ENCODE results near the gene LDLRAD4. TPM values are rescaled to one million over a fixed set of nuclear protein-coding genes. Genes with fewer than 3 reads are reported as not detected.

The LDLRAD4 gene
- total and polyA plus RNA-seq, 9 of the 15 experiments (the other 6 are each of a cell fraction or from before 2014, with no cell fraction given), result 0.01 TPM; not detected in 8

DNA sequence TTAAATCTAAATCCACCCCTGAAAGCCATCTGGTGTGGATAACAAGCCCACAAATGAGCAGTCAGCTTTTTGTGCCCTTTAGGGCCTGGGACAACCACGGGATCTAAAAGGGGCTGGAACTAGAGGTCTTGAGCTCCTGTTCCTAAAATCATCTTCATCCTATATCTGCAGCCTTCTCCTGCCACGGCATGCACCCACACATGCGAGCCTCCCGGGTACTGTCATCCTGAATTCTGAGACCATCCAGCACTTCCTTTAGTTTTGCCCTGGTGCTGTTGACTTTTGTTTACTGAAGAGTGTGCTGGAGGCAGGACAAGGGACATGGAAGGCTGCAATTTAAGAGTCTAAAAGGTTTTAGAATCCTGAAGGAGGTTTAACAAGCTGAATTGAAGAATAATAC is 324.6 kb downstream of the LDLRAD4 start (continued):
- TF ChIP-seq, protein P1, sequence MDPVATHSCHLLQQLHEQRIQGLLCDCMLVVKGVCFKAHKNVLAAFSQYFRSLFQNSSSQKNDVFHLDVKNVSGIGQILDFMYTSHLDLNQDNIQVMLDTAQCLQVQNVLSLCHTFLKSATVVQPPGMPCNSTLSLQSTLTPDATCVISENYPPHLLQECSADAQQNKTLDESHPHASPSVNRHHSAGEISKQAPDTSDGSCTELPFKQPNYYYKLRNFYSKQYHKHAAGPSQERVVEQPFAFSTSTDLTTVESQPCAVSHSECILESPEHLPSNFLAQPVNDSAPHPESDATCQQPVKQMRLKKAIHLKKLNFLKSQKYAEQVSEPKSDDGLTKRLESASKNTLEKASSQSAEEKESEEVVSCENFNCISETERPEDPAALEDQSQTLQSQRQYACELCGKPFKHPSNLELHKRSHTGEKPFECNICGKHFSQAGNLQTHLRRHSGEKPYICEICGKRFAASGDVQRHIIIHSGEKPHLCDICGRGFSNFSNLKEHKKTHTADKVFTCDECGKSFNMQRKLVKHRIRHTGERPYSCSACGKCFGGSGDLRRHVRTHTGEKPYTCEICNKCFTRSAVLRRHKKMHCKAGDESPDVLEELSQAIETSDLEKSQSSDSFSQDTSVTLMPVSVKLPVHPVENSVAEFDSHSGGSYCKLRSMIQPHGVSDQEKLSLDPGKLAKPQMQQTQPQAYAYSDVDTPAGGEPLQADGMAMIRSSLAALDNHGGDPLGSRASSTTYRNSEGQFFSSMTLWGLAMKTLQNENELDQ (CRISPR knock-in tag; IDR thresholded peaks at IDR 0.05; ENCODE audit: borderline replicate concordance), result no peak

- Histone ChIP-seq H3K4me2 (ENCODE audit: insufficient read depth, low read length) (no peak overlapping the region), H3K4me3 (no peak overlapping the region), H3K9me3 (replicated peaks; ENCODE audit: control insufficient read depth, insufficient read depth, low read depth, low read length) (no peaks in the 10 kb centered on the region), H4K20me1 (replicated peaks; ENCODE audit: control insufficient read depth, insufficient read depth, low read length) (no peaks in the 10 kb centered on the region), H3K27me3 (ENCODE audit: control insufficient read depth in 2 of 2, insufficient read depth in 2 of 2, low read length in 2 of 2) (peaks cover 2 to 30% of the 10 kb centered on the region in 2 experiments; a peak in 3 of 5 replicates), H3K27ac (ENCODE audit: extremely low read depth, low read depth, low read length) (no peak overlapping the region), H3K79me2 (ENCODE audit: control insufficient read depth, insufficient read depth, low read length) (no peaks in the 10 kb centered on the region), H3K4me1 (replicated peaks in 1 of 2; ENCODE audit: control insufficient read depth in 2 of 2, insufficient read depth in 2 of 2, low read length in 2 of 2) (no peaks in the 10 kb centered on the region), H3K36me3 (ENCODE audit: control insufficient read depth, insufficient read depth, low read length) (no peaks in the 10 kb centered on the region), H2AFZ (ENCODE audit: low read depth, low read length) (no peak overlapping the region), H3K9me1 (ENCODE audit: control insufficient read depth, insufficient read depth, low read length) (no peaks in the 10 kb centered on the region), H3K9ac (ENCODE audit: insufficient read depth in 1 of 2, low read depth in 2 of 2, low read length in 2 of 2) (no peak overlapping the region)
- CTCF ChIA-PET (ENCODE audit: low intra/inter-chr PET ratio), result no interaction called here
- in situ Hi-C loops (cut with MboI), result no loop called here
- intact Hi-C loops (cut with micrococcal nuclease), result no loop called here
- POLR2A ChIA-PET, result no interaction called here
- no TSS peak for BruUV-seq (replicated peaks)
- ATAC-seq, result no peak
- WGBS (ENCODE audit: insufficient coverage, low coverage, missing lambda C conversion rate), result 1% methylated on average over 25 of the region's 25 CpGs
- no peak for DNase-seq (ENCODE audit: extremely low read depth in 1 of 4, low spot score in 3 of 4)
- FAIRE-seq, result no peak
- TF ChIP-seq, protein P2, sequence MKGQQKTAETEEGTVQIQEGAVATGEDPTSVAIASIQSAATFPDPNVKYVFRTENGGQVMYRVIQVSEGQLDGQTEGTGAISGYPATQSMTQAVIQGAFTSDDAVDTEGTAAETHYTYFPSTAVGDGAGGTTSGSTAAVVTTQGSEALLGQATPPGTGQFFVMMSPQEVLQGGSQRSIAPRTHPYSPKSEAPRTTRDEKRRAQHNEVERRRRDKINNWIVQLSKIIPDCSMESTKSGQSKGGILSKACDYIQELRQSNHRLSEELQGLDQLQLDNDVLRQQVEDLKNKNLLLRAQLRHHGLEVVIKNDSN (CRISPR knock-in tag; IDR thresholded peaks at IDR 0.05), result no peak
- TF ChIP-seq MEF2A (IDR thresholded peaks at IDR 0.05; ENCODE audit: control insufficient read depth, low read depth, low read length), result no peak
- TF ChIP-seq CTBP1 (IDR thresholded peaks at IDR 0.05; ENCODE audit: borderline replicate concordance), result no peak
- no peak for TF ChIP-seq ZNF184 (CRISPR knock-in tag; IDR thresholded peaks at IDR 0.05)
- no peak for TF ChIP-seq SP1 (CRISPR knock-in tag; IDR thresholded peaks at IDR 0.05)
- no peak for TF ChIP-seq TAF9B (IDR thresholded peaks at IDR 0.05; ENCODE audit: partially characterized antibody)
- no peak for TF ChIP-seq RFX7 (CRISPR knock-in tag; IDR thresholded peaks at IDR 0.05)
- TF ChIP-seq NCOA6 (IDR thresholded peaks at IDR 0.05), result no peak
- no peak for TF ChIP-seq GTF2F1 (IDR thresholded peaks at IDR 0.05; ENCODE audit: low read depth, low read length)
- TF ChIP-seq SMAD4 (CRISPR knock-in tag; conservative IDR thresholded peaks at IDR 0.05), result no peak
- no peak for TF ChIP-seq ZNF518B (CRISPR knock-in tag; IDR thresholded peaks at IDR 0.05)
- TF ChIP-seq ZNF644 (tag; IDR thresholded peaks at IDR 0.05; ENCODE audit: low read depth), result no peak
- no peak for TF ChIP-seq ZNF146 (CRISPR knock-in tag; IDR thresholded peaks at IDR 0.05; ENCODE audit: unreplicated experiment)
These were observed 325.5 kb downstream of the LDLRAD4 start for GRCh38 chr18:13543811-13544732.

Data from K562 (cell line).